Measurements from ENCODE around the gene CTNNAL1.
"Not testable (repeated sequence)": the region's sequence is repeated elsewhere in the genome, so short reads cannot be mapped to it uniquely, and the experiment has no call there.

Gene CTNNAL1

GRCh38 chr9:108910914-108911313 lies 102.4 kb downstream of the CTNNAL1 start:
- Histone ChIP-seq H3K36me3 (ENCODE audit: insufficient read depth, low read length) (peaks cover 18% of the 10 kb centered on the region), H3K9me3 (ENCODE audit: control insufficient read depth, insufficient read depth, low read length) (no peaks in the 10 kb centered on the region), H3K4me1 (ENCODE audit: insufficient read depth, low read length) (no peaks in the 10 kb centered on the region), H3K9ac (ENCODE audit: low read depth, low read length) (no peak overlapping the region)

- Histone ChIP-seq H3K4me1 (ENCODE audit: insufficient read depth, low read length) (no peaks in the 10 kb centered on the region), H3K9ac (ENCODE audit: low read depth, low read length) (no peak overlapping the region), H3K36me3 (ENCODE audit: insufficient read depth, low read length) (peaks cover 15% of the 10 kb centered on the region), H3K9me3 (ENCODE audit: control insufficient read depth, insufficient read depth, low read length) (no peaks in the 10 kb centered on the region)
Observed at GRCh38 chr9:108910402-108910801, 102.9 kb downstream of the CTNNAL1 start.

GRCh38 chr9:108905494-108905893 lies 107.8 kb downstream of the CTNNAL1 start:
- Histone ChIP-seq H3K36me3 (ENCODE audit: insufficient read depth, low read length) (peaks cover 4% of the 10 kb centered on the region), H3K4me1 (ENCODE audit: insufficient read depth, low read length) (no peaks in the 10 kb centered on the region), H3K9me3 (ENCODE audit: control insufficient read depth, insufficient read depth, low read length) (no peaks in the 10 kb centered on the region), H3K9ac (ENCODE audit: low read depth, low read length) (no peak overlapping the region)

- Histone ChIP-seq H3K36me3 (ENCODE audit: insufficient read depth, low read length) (no peaks in the 10 kb centered on the region; the same call in none of the 2 replicates), H3K9me3 (ENCODE audit: control insufficient read depth, insufficient read depth, low read length) (no peaks in the 10 kb centered on the region), H3K9ac (ENCODE audit: low read depth, low read length) (no peak overlapping the region), H3K4me1 (ENCODE audit: insufficient read depth, low read length) (no peaks in the 10 kb centered on the region)
Observed at GRCh38 chr9:108904161-108904560, 109.1 kb downstream of the CTNNAL1 start.

- Histone ChIP-seq H3K36me3 (ENCODE audit: insufficient read depth, low read length) (no peaks in the 10 kb centered on the region; the same call in none of the 2 replicates), H3K4me1 (ENCODE audit: insufficient read depth, low read length) (no peaks in the 10 kb centered on the region), H3K9me3 (ENCODE audit: control insufficient read depth, insufficient read depth, low read length) (no peaks in the 10 kb centered on the region), H3K9ac (ENCODE audit: low read depth, low read length) (no peak overlapping the region)
Observed at GRCh38 chr9:108903420-108904103, 109.7 kb downstream of the CTNNAL1 start.

- H3K36me3 ChIP-seq (ENCODE audit: insufficient read depth, low read length) = peaks cover 12% of the 10 kb centered on the region
- no peaks in the 10 kb centered on the region for H3K4me1 ChIP-seq (ENCODE audit: insufficient read depth, low read length)
- H3K9ac ChIP-seq (ENCODE audit: low read depth, low read length) = no peak overlapping the region
- no peaks in the 10 kb centered on the region for H3K9me3 ChIP-seq (ENCODE audit: control insufficient read depth, insufficient read depth, low read length)
Observed at GRCh38 chr9:108900176-108900575, 113.1 kb downstream of the CTNNAL1 start.

- H3K4me1 ChIP-seq (ENCODE audit: insufficient read depth, low read length); H3K9me3 ChIP-seq (ENCODE audit: control insufficient read depth, insufficient read depth, low read length); H3K9ac ChIP-seq (ENCODE audit: low read depth, low read length): not testable (repeated sequence)
- peaks cover 14% of the 10 kb centered on the region for H3K36me3 ChIP-seq (ENCODE audit: insufficient read depth, low read length)
Observed at GRCh38 chr9:108899023-108899695, 114.1 kb downstream of the CTNNAL1 start.

GRCh38 chr9:108897324-108898096 lies 115.8 kb downstream of the CTNNAL1 start:
- Histone ChIP-seq H3K4me1 (ENCODE audit: insufficient read depth, low read length) (no peaks in the 10 kb centered on the region), H3K9ac (ENCODE audit: low read depth, low read length) (no peak overlapping the region), H3K36me3 (ENCODE audit: insufficient read depth, low read length) (peaks cover 18% of the 10 kb centered on the region), H3K9me3 (ENCODE audit: control insufficient read depth, insufficient read depth, low read length) (no peaks in the 10 kb centered on the region)

GRCh38 chr9:108894225-108894997 lies 118.9 kb downstream of the CTNNAL1 start:
- Histone ChIP-seq H3K36me3 (ENCODE audit: insufficient read depth, low read length) (peaks cover 18% of the 10 kb centered on the region), H3K9me3 (ENCODE audit: control insufficient read depth, insufficient read depth, low read length) (no peaks in the 10 kb centered on the region), H3K9ac (ENCODE audit: low read depth, low read length) (no peak overlapping the region), H3K4me1 (ENCODE audit: insufficient read depth, low read length) (no peaks in the 10 kb centered on the region)

All from ES-I3 (cell line).